Keratinocyte (primary cell): Measurements from ENCODE around the gene BRICD5.

ENCODE experiments used
- CTCF ChIP-seq, 3 experiments: IDR thresholded peaks in 1 of 3; conservative IDR thresholded peaks in 1 of 3; optimal IDR thresholded peaks in 1 of 3; 2 replicates in 2 of 3; 3 replicates in 1 of 3; pipeline versions ENCODE3 to v1.5.1; 2011; ENCODE audit warnings: low read length in 3 of 3, mild to moderate bottlenecking in 3 of 3, moderate library complexity in 2 of 3, control low read depth in 1 of 3, inconsistent platforms in 1 of 3; ENCODE audit not compliant: insufficient read depth in 2 of 3; ENCODE audit errors: extremely low read depth in 1 of 3
- EZH2 ChIP-seq: IDR thresholded peaks from one replicate; pipeline ENCODE4 v1.6.1; 2012; ENCODE audit warnings: inconsistent platforms, mild to moderate bottlenecking, low read length, moderate library complexity

DNA sequence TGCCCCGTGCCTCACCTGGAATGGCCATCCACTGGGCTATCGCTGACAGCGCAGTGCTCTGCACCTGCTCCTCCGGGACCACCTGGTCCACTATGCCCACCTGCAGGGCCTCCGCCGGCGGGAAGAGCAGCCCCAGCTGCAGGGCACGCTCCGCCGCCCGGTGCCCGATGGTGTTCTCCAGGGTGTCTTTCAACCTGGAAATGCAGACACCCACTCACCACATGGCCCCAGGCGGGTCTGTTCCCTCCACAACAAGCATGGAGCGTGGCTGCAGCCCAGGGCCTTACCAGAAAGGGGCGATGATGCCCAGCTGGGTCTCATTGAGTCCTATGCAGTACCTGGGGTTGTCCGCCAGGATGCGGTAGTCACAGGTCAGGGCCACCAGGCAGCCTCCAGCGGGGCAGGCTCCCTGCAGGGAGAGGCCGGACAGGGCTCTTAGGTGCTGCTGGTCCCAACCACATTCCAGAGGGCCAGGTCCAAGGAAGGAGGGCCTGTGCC is 32.4 kb upstream of the BRICD5 start:
- TF ChIP-seq CTCF (optimal IDR thresholded peaks at IDR 0.05 in 1 of 3, IDR thresholded peaks at IDR 0.05 in 1 of 3, conservative IDR thresholded peaks at IDR 0.05 in 1 of 3; ENCODE audit: extremely low read depth in 1 of 3, insufficient read depth in 2 of 3, low read length in 3 of 3) = no peak
- TF ChIP-seq EZH2 = no peak
